ENCODE measurements around the gene ST6GALNAC2. TPM values are rescaled to one million over a fixed set of nuclear protein-coding genes. Genes with fewer than 3 reads are reported as not detected.
A peak's percentile ranks its signal among the peaks of the same experiment; 100 is the strongest.

The ST6GALNAC2 gene
- total RNA-seq = 10 to 100 TPM; 71.1 to 94.3 (median 80.3) TPM

GRCh38 chr17:76585649-76586593 lies at the start of gene ST6GALNAC2:
Gene ST6GALNAC2 (minus strand): TSS chr17:76585860. CDS start chr17:76585808, 52 bp downstream.
- peak within 1 kb of the TSS; percentile 90 for H3K4me3 ChIP-seq
- 5% methylated on average over 4 of the region's 84 CpGs for WGBS
- DNase-seq (ENCODE audit: low spot score in 2 of 2) = no peak
- no peaks in the 10 kb centered on the region for H3K36me3 ChIP-seq
- no peaks in the 10 kb centered on the region for H3K27me3 ChIP-seq
- peaks cover 49% of the 10 kb centered on the region for H3K4me1 ChIP-seq
- peak in 1 of 2 donors; percentile 28 for TF ChIP-seq POLR2A (IDR thresholded peaks at IDR 0.05)
- TF ChIP-seq EP300 (IDR thresholded peaks at IDR 0.05) = no peak
- TF ChIP-seq POLR2AphosphoS5 (IDR thresholded peaks at IDR 0.05) = no peak
- TF ChIP-seq CTCF (IDR thresholded peaks at IDR 0.05) = peak in 1 of 2 donors; percentile 58
- no peaks in the 10 kb centered on the region for H3K9me3 ChIP-seq
- H3K27ac ChIP-seq = peak within 1 kb of the TSS; percentile 96

- DNase-seq (ENCODE audit: low spot score in 2 of 2) = no peak
- TF ChIP-seq POLR2A (IDR thresholded peaks at IDR 0.05) (no peak), EP300 (IDR thresholded peaks at IDR 0.05) (no peak), CTCF (IDR thresholded peaks at IDR 0.05) (no peak), POLR2AphosphoS5 (IDR thresholded peaks at IDR 0.05) (no peak)
- Histone ChIP-seq H3K36me3 (no peaks in the 10 kb centered on the region), H3K4me1 (no peaks in the 10 kb centered on the region), H3K9me3 (no peaks in the 10 kb centered on the region), H3K4me3 (no peak overlapping the region), H3K27ac (no peak overlapping the region), H3K27me3 (no peaks in the 10 kb centered on the region)
- WGBS = 90% methylated on average over 5 of the region's 5 CpGs
Observed at GRCh38 chr17:76635039-76635438, 49.4 kb upstream of the ST6GALNAC2 start.

DNA sequence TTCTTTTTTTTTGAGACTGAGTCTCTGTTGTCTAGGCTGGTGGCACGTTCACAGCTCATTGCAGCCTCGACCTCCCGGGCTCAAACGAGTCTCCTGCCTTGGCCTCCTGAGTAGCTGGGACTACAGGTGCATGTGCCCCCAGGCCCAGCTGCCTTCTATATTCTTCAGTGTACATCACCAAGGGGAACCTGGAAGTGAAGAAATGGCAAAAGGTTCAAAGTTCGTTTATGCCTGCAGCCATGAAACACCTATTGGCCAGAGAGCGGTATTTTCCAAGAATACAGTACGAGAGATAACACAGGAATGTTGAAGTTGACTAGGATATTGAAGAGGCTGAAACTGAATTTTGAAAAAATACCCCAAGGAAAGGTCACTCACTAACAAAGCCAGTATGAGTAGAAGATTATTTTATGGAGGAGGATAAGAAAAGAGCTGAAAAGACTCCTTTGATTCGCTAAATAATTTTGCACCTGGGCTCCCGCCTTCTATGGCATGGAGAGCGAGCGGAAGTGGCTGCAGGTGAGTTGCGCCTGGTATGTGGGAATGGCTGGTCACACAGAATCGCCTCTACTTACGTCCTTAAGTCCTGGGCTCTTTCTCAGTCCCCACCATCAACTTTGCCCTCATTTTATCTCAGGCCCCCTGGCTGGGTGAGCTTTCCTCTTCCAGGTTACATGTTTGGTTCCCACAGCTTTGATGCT lies 48.1 kb upstream of the ST6GALNAC2 start:
- peak in 1 of 2 donors; percentile 16 for DNase-seq (ENCODE audit: low spot score in 2 of 2)
- TF ChIP-seq POLR2A (IDR thresholded peaks at IDR 0.05) = no peak
- TF ChIP-seq CTCF (IDR thresholded peaks at IDR 0.05) = no peak
- TF ChIP-seq EP300 (IDR thresholded peaks at IDR 0.05) = no peak
- TF ChIP-seq POLR2AphosphoS5 (IDR thresholded peaks at IDR 0.05) = no peak
- Histone ChIP-seq H3K4me3 (no peak overlapping the region), H3K27ac (no peak overlapping the region), H3K36me3 (no peaks in the 10 kb centered on the region), H3K9me3 (no peaks in the 10 kb centered on the region), H3K4me1 (no peaks in the 10 kb centered on the region), H3K27me3 (no peaks in the 10 kb centered on the region)
- WGBS = 89% methylated on average over 14 of the region's 14 CpGs

DNA sequence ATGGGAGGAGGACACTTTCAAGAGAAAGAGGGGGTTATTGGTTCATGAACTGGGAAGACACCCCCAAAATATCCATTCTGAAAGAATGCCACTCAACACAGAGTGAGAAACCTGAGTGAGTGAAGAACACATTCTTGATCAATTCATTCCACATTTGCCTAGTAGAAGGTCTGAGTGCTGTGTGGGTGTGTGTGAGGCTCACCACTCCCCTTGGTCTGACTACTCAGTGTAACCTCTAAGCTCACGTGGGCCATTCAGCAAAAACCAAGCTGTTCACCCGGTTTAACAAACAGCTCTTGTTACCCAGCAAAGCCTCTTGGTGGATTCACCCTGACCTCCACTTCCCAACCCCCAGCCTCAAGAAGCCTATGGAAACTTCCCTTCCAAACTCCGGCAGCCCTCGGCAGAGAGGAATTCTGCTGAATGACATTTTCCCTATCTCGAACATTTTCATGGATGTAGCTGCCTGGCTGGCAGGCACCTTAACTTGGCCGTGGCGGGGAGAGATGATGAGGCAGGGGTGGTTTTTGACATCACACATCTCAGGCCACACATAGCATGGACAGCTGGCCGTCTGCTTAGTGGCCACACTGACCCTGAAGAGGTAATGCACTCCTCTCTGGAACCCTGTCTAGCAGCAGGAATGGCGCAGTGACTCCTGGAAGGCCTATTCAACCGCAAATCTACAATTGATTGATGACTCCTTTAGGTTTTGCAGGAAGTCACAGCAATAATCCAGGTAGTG lies 46.3 kb upstream of the ST6GALNAC2 start:
- Histone ChIP-seq H3K27me3 (no peaks in the 10 kb centered on the region), H3K4me1 (no peaks in the 10 kb centered on the region), H3K36me3 (no peaks in the 10 kb centered on the region), H3K9me3 (no peaks in the 10 kb centered on the region), H3K4me3 (no peak overlapping the region), H3K27ac (peak overlapping the region; percentile 19)
- WGBS = 84% methylated on average over 10 of the region's 10 CpGs
- TF ChIP-seq CTCF (IDR thresholded peaks at IDR 0.05) (no peak), EP300 (IDR thresholded peaks at IDR 0.05) (no peak)
- DNase-seq (ENCODE audit: low spot score in 2 of 2) = peak in 1 of 2 donors; percentile 21
